Mammary microvascular endothelial cell (primary cell): ENCODE data around the gene TMEM117. TPM values are rescaled to one million over a fixed set of nuclear protein-coding genes. Genes with fewer than 3 reads are reported as not detected.

ENCODE experiments used
- total RNA-seq: library from RNA; depleted of rRNA; stranded (reverse); fragments of >200 nt; gene quantifications from 2 replicates; pipeline ENCODE4 v1.2.3, GENCODE V29; 2015

Gene TMEM117
- 2.3 and 2.7 TPM in 2 replicates for total RNA-seq

GRCh38 chr12:43835656-43836474, at the start of gene TMEM117:
TMEM117 (plus strand) TSS chr12:43836081.

GRCh38 chr12:43805860-43806736, 29.8 kb upstream of the TMEM117 start, which contains the start of gene TWF1:
TWF1 (minus strand) TSS chr12:43806317; CDS start chr12:43806245, 72 bp downstream.

Other genes with a start within 250 kb of the TMEM117 start
- 6.5 and 11.1 TPM in 2 replicates for gene PUS7L, start 77.3 kb upstream of the TMEM117 start, total RNA-seq
- 14.5 and 16.4 TPM in 2 replicates for gene IRAK4, start 77.1 kb upstream of the TMEM117 start, total RNA-seq
- gene TWF1, start 29.8 kb upstream of the TMEM117 start, total RNA-seq: 106 and 109 TPM in 2 replicates